WTC11 (cell line): ENCODE data around the gene ARHGAP6. TPM values are rescaled to one million over a fixed set of nuclear protein-coding genes. Genes with fewer than 3 reads are reported as not detected.

ENCODE experiments used
- ATAC-seq: fragments of 200-7000 bp; cut with Tn5 transposase; 2 replicates; pipeline ENCODE4 v1.10.0; 2021; ENCODE audit warnings: mild to moderate bottlenecking, moderate library complexity
- CTCF ChIA-PET: fragments of 300-600 bp; sonication (Branson Sonifier 250); formaldehyde crosslinking; loops from one replicate; lab custom pipeline; 2021; ENCODE audit warnings: antibody characterized with exemption; lab: Charles Lee
- POLR2A ChIA-PET: fragments of 350-600 bp; sonication (Branson Sonifier 250); formaldehyde crosslinking; loops from one replicate; lab custom pipeline; 2021; ENCODE audit warnings: antibody characterized with exemption; lab: Charles Lee
- DNase-seq: peaks from one replicate; pipeline ENCODE4 v3.0.0; 2021; ENCODE audit warnings: low spot score
- H3K27ac Mint-ChIP-seq: 2 replicates; pipeline ENCODE4 v1.8.0; 2021; ENCODE audit warnings: mixed read lengths
- H3K27me3 Mint-ChIP-seq: 2 replicates; pipeline ENCODE4 v1.8.0; 2021; ENCODE audit warnings: low read depth, mild to moderate bottlenecking, moderate library complexity, mixed read lengths
- H3K36me3 Mint-ChIP-seq: 2 replicates; pipeline ENCODE4 v1.8.0; 2021; ENCODE audit warnings: mixed read lengths
- H3K4me1 Mint-ChIP-seq: 2 replicates; pipeline ENCODE4 v1.8.0; 2022; ENCODE audit warnings: mixed read lengths
- H3K4me3 Mint-ChIP-seq: 2 replicates; pipeline ENCODE4 v1.8.0; 2021; ENCODE audit warnings: mild to moderate bottlenecking, moderate library complexity, mixed read lengths
- H3K9me3 Mint-ChIP-seq: 2 replicates; pipeline ENCODE4 v1.8.0; 2021; ENCODE audit warnings: mixed read lengths
- CREB1 ChIP-seq: sonication (generic); formaldehyde crosslinking; IDR thresholded peaks from 2 replicates; pipeline ENCODE4 v1.8.0; 2023; ENCODE audit warnings: mild to moderate bottlenecking, missing genetic modification reagents
- ETV6 ChIP-seq: sonication (generic); formaldehyde crosslinking; IDR thresholded peaks from 2 replicates; pipeline ENCODE4 v1.8.1; 2022; ENCODE audit warnings: mild to moderate bottlenecking, missing genetic modification reagents
- FOXK1 ChIP-seq: sonication (generic); formaldehyde crosslinking; IDR thresholded peaks from 2 replicates; pipeline ENCODE4 v1.8.0; 2022; ENCODE audit warnings: mild to moderate bottlenecking, moderate library complexity, missing genetic modification reagents
- FOXP1 ChIP-seq: sonication (generic); formaldehyde crosslinking; IDR thresholded peaks from 2 replicates; pipeline ENCODE4 v1.8.0; 2022; ENCODE audit warnings: missing genetic modification reagents, mild to moderate bottlenecking, moderate library complexity, borderline replicate concordance
- GRHL2 ChIP-seq: fragments of 250-450 bp; sonication (Bioruptor Pico); IDR thresholded peaks from 2 replicates; pipeline ENCODE4 v1.8.0; 2022; ENCODE audit warnings: mild to moderate bottlenecking, moderate library complexity; ENCODE audit not compliant: insufficient replicate concordance, severe bottlenecking
- GTF2I ChIP-seq: fragments of 250-450 bp; sonication (Bioruptor Pico); conservative IDR thresholded peaks from 2 replicates; pipeline ENCODE4 v1.4.0; 2021; ENCODE audit warnings: mild to moderate bottlenecking
- NFE2L1 ChIP-seq: sonication (generic); formaldehyde crosslinking; IDR thresholded peaks from 2 replicates; pipeline ENCODE4 v1.8.1; 2023; ENCODE audit warnings: missing genetic modification reagents
- NFYB ChIP-seq: sonication (generic); formaldehyde crosslinking; conservative IDR thresholded peaks from 2 replicates; pipeline ENCODE4 v1.8.0; 2022; ENCODE audit warnings: low read depth, missing genetic modification reagents
- NR1H2 ChIP-seq: sonication (generic); formaldehyde crosslinking; IDR thresholded peaks from 2 replicates; pipeline ENCODE4 v1.9.0; 2021; ENCODE audit warnings: mild to moderate bottlenecking, moderate library complexity, missing genetic modification reagents
- NR3C1 ChIP-seq: sonication (generic); formaldehyde crosslinking; conservative IDR thresholded peaks from 2 replicates; pipeline ENCODE4 v1.8.1; 2023; ENCODE audit warnings: low read depth, mild to moderate bottlenecking, missing genetic modification reagents
- OVOL2 ChIP-seq: fragments of 250-450 bp; sonication (Bioruptor Pico); IDR thresholded peaks from 2 replicates; pipeline ENCODE4 v1.9.0; 2021; ENCODE audit warnings: mild to moderate bottlenecking, borderline replicate concordance
- PRRX2 ChIP-seq: fragments of 250-450 bp; sonication (Bioruptor Pico); IDR thresholded peaks from 2 replicates; pipeline ENCODE4 v1.8.0; 2021; ENCODE audit warnings: mild to moderate bottlenecking
- RELA ChIP-seq: sonication (generic); formaldehyde crosslinking; IDR thresholded peaks from 2 replicates; pipeline ENCODE4 v1.8.1; 2022; ENCODE audit warnings: missing genetic modification reagents, mild to moderate bottlenecking, borderline replicate concordance
- RORB ChIP-seq: fragments of 250-450 bp; sonication (Bioruptor Pico); IDR thresholded peaks from 2 replicates; pipeline ENCODE4 v1.9.0; 2021; ENCODE audit warnings: mild to moderate bottlenecking
- TEAD4 ChIP-seq: sonication (generic); formaldehyde crosslinking; IDR thresholded peaks from 2 replicates; pipeline ENCODE4 v1.8.0; 2022; ENCODE audit warnings: mild to moderate bottlenecking, missing genetic modification reagents
- ZNF317 ChIP-seq: sonication (generic); formaldehyde crosslinking; IDR thresholded peaks from 2 replicates; pipeline ENCODE4 v1.8.1; 2023; ENCODE audit warnings: low read depth, mild to moderate bottlenecking, moderate library complexity, missing genetic modification reagents, borderline replicate concordance
- ZNF396 ChIP-seq: fragments of 250-450 bp; sonication (Bioruptor Pico); IDR thresholded peaks from 2 replicates; pipeline ENCODE4 v1.8.0; 2021; ENCODE audit warnings: mild to moderate bottlenecking, moderate library complexity, borderline replicate concordance
- ZNF671 ChIP-seq: fragments of 250-450 bp; sonication (Bioruptor Pico); IDR thresholded peaks from 2 replicates; pipeline ENCODE4 v1.8.0; 2021; ENCODE audit warnings: mild to moderate bottlenecking
- total RNA-seq: library from RNA; stranded (reverse); gene quantifications from 3 replicates; pipeline ENCODE4 v1.2.3, GENCODE V29; 2021
- TF ChIP-seq, protein P1 (sequence below): fragments of 250-450 bp; sonication (Bioruptor Pico); conservative IDR thresholded peaks from 2 replicates; pipeline ENCODE4 v1.9.0; 2021; ENCODE audit warnings: mild to moderate bottlenecking
- TF ChIP-seq, protein P2 (sequence below): sonication (generic); formaldehyde crosslinking; IDR thresholded peaks from 2 replicates; pipeline ENCODE4 v1.8.0; 2022; ENCODE audit warnings: mild to moderate bottlenecking, missing genetic modification reagents
- TF ChIP-seq, protein P3 (sequence below): sonication (generic); formaldehyde crosslinking; conservative IDR thresholded peaks from 2 replicates; pipeline ENCODE4 v1.8.1; 2023; ENCODE audit warnings: mild to moderate bottlenecking, low read depth, missing genetic modification reagents, moderate library complexity
- TF ChIP-seq, protein P4 (sequence below): sonication (generic); formaldehyde crosslinking; IDR thresholded peaks from 2 replicates; pipeline ENCODE4 v1.8.1; 2022; ENCODE audit warnings: mild to moderate bottlenecking, moderate library complexity, missing genetic modification reagents
- TF ChIP-seq, protein P5 (sequence below): sonication (generic); formaldehyde crosslinking; IDR thresholded peaks from 2 replicates; pipeline ENCODE4 v1.8.1; 2023; ENCODE audit warnings: mild to moderate bottlenecking, missing genetic modification reagents, moderate library complexity
- TF ChIP-seq, protein P6 (sequence below): sonication (generic); formaldehyde crosslinking; IDR thresholded peaks from 2 replicates; pipeline ENCODE4 v1.8.1; 2022; ENCODE audit warnings: mild to moderate bottlenecking, missing genetic modification reagents, moderate library complexity, borderline replicate concordance

ARHGAP6 gene
- total RNA-seq, 1 experiment from 2014 or later = 1.0 TPM

DNA sequence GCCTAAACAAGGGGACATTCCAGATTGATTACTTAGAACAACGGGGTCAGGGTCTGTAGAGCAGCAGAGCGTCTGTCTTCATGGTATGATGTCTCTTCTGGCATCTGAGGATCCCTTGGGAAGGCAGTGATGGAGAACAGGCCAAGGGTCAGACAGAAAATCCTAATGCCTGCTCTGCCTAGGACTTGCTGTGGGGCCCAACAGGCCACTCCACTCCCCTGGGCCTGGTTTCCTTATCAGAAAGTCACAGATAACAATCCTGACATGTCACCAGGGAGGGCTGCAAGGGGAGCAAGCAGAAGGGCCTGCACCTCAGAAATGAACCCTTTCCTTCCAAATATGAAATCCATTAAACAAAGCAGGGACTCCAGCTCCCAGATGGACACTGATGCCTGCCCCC is 21.4 kb upstream of the ARHGAP6 start (continued):
- TF ChIP-seq, protein P1, sequence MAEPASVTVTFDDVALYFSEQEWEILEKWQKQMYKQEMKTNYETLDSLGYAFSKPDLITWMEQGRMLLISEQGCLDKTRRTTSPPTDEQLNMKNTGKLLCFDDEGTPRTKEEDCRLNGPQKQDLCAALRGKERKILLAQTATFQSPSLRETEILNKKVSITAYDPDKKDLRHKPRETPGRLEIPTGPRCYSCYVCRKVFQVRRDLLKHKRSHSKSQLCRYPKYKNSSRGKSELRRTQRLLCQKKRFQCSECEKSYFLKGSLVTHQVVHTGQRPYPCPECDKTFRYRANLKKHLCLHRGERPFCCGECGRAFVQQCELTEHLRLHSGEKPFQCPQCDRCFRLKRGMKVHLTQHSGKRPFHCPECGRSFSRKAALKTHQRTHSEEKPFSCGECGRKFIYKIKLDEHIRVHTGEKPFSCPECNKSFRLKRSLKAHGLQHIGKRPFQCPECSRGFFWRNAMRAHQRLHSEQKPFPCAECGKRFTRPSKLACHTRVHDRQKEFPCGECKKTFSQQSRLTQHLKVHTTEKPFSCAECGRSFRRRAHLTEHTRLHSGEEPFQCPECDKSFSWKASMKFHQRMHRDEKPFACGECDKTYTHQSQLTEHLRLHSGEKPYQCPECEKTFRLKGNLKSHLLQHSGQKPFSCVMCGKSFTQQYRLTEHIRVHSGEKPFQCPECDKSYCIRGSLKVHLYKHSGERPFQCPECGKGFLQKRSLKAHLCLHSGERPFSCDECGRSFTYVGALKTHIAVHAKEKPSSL = no peak
- TF ChIP-seq CREB1 = no peak

DNA sequence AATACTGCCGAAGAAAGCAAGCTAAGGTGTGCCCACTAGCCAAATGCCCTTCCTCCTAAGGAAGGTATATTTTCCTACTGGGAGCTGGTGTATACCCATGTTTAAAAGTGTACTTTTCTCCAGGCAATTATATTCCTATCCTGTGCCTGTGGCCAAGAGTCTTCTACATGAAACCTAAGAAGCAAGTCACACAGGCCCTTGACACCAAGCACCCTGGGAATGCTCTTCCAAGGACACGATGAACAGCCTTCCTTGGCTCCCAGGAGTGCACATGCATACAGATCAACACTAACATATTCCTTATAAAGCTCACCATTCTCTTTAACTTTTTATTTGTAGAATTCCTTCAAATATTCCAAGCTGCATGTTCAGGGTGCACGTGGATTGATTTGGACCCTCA is 17.3 kb upstream of the ARHGAP6 start:
- POLR2A ChIA-PET = no interaction called here
- ATAC-seq (no peak), DNase-seq (no peak)
- CTCF ChIA-PET = no interaction called here
- Mint-ChIP-seq H3K36me3 (no peaks in the 10 kb centered on the region), H3K27ac (no peak overlapping the region), H3K9me3 (no peaks in the 10 kb centered on the region), H3K4me3 (no peak overlapping the region), H3K27me3 (peaks cover 6% of the 10 kb centered on the region), H3K4me1 (no peaks in the 10 kb centered on the region)
- TF ChIP-seq ZNF671 (no peak), RELA (no peak), ETV6 (CRISPR knock-in tag) (no peak), NFYB (no peak), ZNF317 (CRISPR knock-in tag) (no peak)
- TF ChIP-seq, protein P2, sequence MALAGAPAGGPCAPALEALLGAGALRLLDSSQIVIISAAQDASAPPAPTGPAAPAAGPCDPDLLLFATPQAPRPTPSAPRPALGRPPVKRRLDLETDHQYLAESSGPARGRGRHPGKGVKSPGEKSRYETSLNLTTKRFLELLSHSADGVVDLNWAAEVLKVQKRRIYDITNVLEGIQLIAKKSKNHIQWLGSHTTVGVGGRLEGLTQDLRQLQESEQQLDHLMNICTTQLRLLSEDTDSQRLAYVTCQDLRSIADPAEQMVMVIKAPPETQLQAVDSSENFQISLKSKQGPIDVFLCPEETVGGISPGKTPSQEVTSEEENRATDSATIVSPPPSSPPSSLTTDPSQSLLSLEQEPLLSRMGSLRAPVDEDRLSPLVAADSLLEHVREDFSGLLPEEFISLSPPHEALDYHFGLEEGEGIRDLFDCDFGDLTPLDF (CRISPR knock-in tag) = no peak

DNA sequence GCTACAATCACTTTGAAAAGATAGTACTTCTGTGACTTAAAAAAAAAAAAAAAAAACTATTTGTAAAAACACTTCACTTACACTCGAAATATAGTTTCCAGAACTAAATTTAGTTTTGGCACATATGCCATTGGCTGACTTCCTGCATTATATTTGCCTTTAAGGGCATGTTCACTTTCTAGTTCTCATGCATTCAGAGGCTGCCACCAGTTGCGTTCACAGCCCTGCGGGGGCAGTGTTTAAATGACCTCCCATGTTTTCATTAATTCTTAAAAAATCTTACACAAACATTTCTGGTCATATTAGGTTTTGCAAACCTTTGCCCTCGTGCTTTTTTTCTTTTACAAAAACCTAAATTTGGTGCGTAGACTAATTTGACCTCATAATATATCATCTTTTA is 12.4 kb upstream of the ARHGAP6 start:
- H3K4me1 Mint-ChIP-seq = no peaks in the 10 kb centered on the region

DNA sequence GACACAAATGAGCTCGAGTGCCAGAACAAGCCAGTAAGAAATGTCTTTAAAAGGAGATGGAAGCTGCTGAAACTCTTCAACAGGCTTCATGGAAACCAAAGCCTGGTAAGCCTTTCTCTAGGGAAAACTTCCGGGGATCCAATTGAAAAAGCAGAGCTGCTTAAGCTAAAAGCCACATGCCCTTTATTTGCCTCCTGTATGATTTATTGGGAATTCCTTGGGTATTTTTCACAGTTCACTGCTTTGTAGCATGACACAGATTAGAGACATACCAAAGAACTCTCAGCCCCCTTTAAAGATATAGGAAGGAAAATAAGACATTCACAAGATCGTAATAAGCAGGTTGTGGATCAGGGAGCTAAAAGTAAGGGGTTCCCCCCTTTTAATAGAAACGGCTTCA is 6.5 kb upstream of the ARHGAP6 start:
- no peak for DNase-seq
- H3K27me3 Mint-ChIP-seq = peaks cover 81% of the 10 kb centered on the region
- no peak for TF ChIP-seq GTF2I (CRISPR knock-in tag)
- TF ChIP-seq, protein P3, sequence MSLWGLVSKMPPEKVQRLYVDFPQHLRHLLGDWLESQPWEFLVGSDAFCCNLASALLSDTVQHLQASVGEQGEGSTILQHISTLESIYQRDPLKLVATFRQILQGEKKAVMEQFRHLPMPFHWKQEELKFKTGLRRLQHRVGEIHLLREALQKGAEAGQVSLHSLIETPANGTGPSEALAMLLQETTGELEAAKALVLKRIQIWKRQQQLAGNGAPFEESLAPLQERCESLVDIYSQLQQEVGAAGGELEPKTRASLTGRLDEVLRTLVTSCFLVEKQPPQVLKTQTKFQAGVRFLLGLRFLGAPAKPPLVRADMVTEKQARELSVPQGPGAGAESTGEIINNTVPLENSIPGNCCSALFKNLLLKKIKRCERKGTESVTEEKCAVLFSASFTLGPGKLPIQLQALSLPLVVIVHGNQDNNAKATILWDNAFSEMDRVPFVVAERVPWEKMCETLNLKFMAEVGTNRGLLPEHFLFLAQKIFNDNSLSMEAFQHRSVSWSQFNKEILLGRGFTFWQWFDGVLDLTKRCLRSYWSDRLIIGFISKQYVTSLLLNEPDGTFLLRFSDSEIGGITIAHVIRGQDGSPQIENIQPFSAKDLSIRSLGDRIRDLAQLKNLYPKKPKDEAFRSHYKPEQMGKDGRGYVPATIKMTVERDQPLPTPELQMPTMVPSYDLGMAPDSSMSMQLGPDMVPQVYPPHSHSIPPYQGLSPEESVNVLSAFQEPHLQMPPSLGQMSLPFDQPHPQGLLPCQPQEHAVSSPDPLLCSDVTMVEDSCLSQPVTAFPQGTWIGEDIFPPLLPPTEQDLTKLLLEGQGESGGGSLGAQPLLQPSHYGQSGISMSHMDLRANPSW = no peak
- no peak for TF ChIP-seq OVOL2 (CRISPR knock-in tag)
- no peak for TF ChIP-seq GRHL2 (CRISPR knock-in tag)
- TF ChIP-seq ZNF671 = no peak
- TF ChIP-seq, protein P4, sequence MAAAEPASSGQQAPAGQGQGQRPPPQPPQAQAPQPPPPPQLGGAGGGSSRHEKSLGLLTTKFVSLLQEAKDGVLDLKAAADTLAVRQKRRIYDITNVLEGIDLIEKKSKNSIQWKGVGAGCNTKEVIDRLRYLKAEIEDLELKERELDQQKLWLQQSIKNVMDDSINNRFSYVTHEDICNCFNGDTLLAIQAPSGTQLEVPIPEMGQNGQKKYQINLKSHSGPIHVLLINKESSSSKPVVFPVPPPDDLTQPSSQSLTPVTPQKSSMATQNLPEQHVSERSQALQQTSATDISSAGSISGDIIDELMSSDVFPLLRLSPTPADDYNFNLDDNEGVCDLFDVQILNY = no peak
- TF ChIP-seq, protein P5, sequence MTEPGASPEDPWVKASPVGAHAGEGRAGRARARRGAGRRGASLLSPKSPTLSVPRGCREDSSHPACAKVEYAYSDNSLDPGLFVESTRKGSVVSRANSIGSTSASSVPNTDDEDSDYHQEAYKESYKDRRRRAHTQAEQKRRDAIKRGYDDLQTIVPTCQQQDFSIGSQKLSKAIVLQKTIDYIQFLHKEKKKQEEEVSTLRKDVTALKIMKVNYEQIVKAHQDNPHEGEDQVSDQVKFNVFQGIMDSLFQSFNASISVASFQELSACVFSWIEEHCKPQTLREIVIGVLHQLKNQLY (CRISPR knock-in tag) = no peak
- TF ChIP-seq FOXK1 (CRISPR knock-in tag) = no peak
- TF ChIP-seq FOXP1 (CRISPR knock-in tag) = no peak
- no peak for TF ChIP-seq ZNF396 (CRISPR knock-in tag)
- no peak for TF ChIP-seq PRRX2 (CRISPR knock-in tag)
- no peak for TF ChIP-seq NR3C1 (CRISPR knock-in tag)
- TF ChIP-seq, protein P6, sequence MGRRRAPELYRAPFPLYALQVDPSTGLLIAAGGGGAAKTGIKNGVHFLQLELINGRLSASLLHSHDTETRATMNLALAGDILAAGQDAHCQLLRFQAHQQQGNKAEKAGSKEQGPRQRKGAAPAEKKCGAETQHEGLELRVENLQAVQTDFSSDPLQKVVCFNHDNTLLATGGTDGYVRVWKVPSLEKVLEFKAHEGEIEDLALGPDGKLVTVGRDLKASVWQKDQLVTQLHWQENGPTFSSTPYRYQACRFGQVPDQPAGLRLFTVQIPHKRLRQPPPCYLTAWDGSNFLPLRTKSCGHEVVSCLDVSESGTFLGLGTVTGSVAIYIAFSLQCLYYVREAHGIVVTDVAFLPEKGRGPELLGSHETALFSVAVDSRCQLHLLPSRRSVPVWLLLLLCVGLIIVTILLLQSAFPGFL (CRISPR knock-in tag) = no peak
- TF ChIP-seq, all 79 proteins: peak for 0
- H3K9me3 Mint-ChIP-seq = peaks cover 4% of the 10 kb centered on the region
- no peak overlapping the region for H3K4me3 Mint-ChIP-seq
- POLR2A ChIA-PET = no interaction called here
- ATAC-seq = no peak
- H3K36me3 Mint-ChIP-seq = no peaks in the 10 kb centered on the region
- H3K27ac Mint-ChIP-seq = no peak overlapping the region
- peaks cover under 1% of the 10 kb centered on the region; the same call in 1 of the 2 replicates for H3K4me1 Mint-ChIP-seq
- CTCF ChIA-PET = no interaction called here

More for the DNA sequence above, 12.4 kb upstream of the ARHGAP6 start:
- CTCF ChIA-PET = interaction anchor here (0.7 to 1.2 kb wide), 4 partner anchors 20 to 80 kb away, joined by 3 to 6 read pairs (median 4); partner anchors contain the start of gene MSL3
- no peak overlapping the region for H3K4me3 Mint-ChIP-seq
- TF ChIP-seq OVOL2 (CRISPR knock-in tag) (no peak), RORB (no peak), NR1H2 (CRISPR knock-in tag) (no peak), NFE2L1 (CRISPR knock-in tag) (no peak), TEAD4 (CRISPR knock-in tag) (no peak), ZNF671 (no peak)
- TF ChIP-seq, all 79 proteins: peak for 0
- POLR2A ChIA-PET = no interaction called here
- DNase-seq (no peak), ATAC-seq (no peak)
- peaks cover 23% of the 10 kb centered on the region for H3K27me3 Mint-ChIP-seq
- peaks cover 4% of the 10 kb centered on the region for H3K9me3 Mint-ChIP-seq
- no peak overlapping the region for H3K27ac Mint-ChIP-seq
- H3K36me3 Mint-ChIP-seq = no peaks in the 10 kb centered on the region
